IMR-90 (cell line): ENCODE results near the gene GABBR1. TPM values are rescaled to one million over a fixed set of nuclear protein-coding genes. Genes with fewer than 3 reads are reported as not detected.

ENCODE experiments used
- ATAC-seq: fragments of 200-7000 bp; cut with Tn5 transposase; 2 replicates; pipeline ENCODE4 v1.9.1; 2020; ENCODE audit warnings: low read depth, mild to moderate bottlenecking, moderate library complexity
- BruUV-seq: library from RNA; stranded (reverse); fragments of 400-500 nt; replicated peaks from 2 replicates; lab custom pipeline; 2021; lab: Mats Ljungman, UMichigan
- CTCF ChIA-PET: fragments of 300-600 bp; formaldehyde crosslinking; extraction: SDS; loops from one replicate; lab custom pipeline; 2021; ENCODE audit warnings: antibody characterized with exemption; lab: Yijun Ruan, JAX
- POLR2A ChIA-PET: fragments of 300-600 bp; sonication (Branson Sonifier 250); formaldehyde crosslinking; loops from one replicate; lab custom pipeline; 2022; ENCODE audit warnings: antibody characterized with exemption; ENCODE audit not compliant: unreplicated experiment; lab: Charles Lee
- DNase-seq: peaks from one replicate; pipeline ENCODE4 v3.0.0; 2013
- H2AFZ ChIP-seq: replicated peaks from 2 replicates; pipeline ENCODE3; 2013; ENCODE audit warnings: low read length, mild to moderate bottlenecking; ENCODE audit not compliant: poor library complexity
- H2AK5ac ChIP-seq: 2 replicates; pipeline ENCODE4 v1.6.1; 2013; ENCODE audit warnings: low read depth, low read length, inconsistent platforms
- H2AK9ac ChIP-seq: replicated peaks from 2 replicates; pipeline ENCODE3; 2013; ENCODE audit warnings: mild to moderate bottlenecking, low read depth, low read length, moderate library complexity; ENCODE audit not compliant: poor library complexity
- H2BK120ac ChIP-seq: 2 replicates; pipeline ENCODE4 v1.6.1; 2013; ENCODE audit warnings: low read depth, low read length, inconsistent platforms
- H2BK15ac ChIP-seq: 3 replicates; pipeline ENCODE4 v1.6.1; 2013; ENCODE audit warnings: low read depth, low read length, inconsistent platforms
- H2BK20ac ChIP-seq: 2 replicates; pipeline ENCODE4 v1.6.1; 2013; ENCODE audit warnings: low read depth, mild to moderate bottlenecking, inconsistent platforms, low read length, moderate library complexity
- H2BK5ac ChIP-seq: 2 replicates; pipeline ENCODE4 v1.6.1; 2013; ENCODE audit warnings: mild to moderate bottlenecking, low read depth, low read length, inconsistent platforms; ENCODE audit not compliant: poor library complexity, severe bottlenecking
- H3K14ac ChIP-seq: replicated peaks from 2 replicates; pipeline ENCODE4 v1.6.1; 2013; ENCODE audit warnings: low read depth, low read length, inconsistent platforms
- H3K18ac ChIP-seq: 2 replicates; pipeline ENCODE4 v1.6.1; 2013; ENCODE audit warnings: low read depth, low read length, control low read depth
- H3K23ac ChIP-seq: 2 replicates; pipeline ENCODE4 v1.6.1; 2013; ENCODE audit warnings: low read depth, low read length, inconsistent platforms
- H3K27ac ChIP-seq: 2 replicates; pipeline ENCODE4 v1.5.1; 2013; ENCODE audit warnings: mild to moderate bottlenecking, control low read depth, low read length; ENCODE audit not compliant: insufficient read depth
- H3K27me3 ChIP-seq: 2 replicates; pipeline ENCODE4 v1.6.1; 2013; ENCODE audit warnings: low read length; ENCODE audit not compliant: control insufficient read depth, insufficient read depth
- H3K36me3 ChIP-seq: 2 replicates; pipeline ENCODE4 v1.6.1; 2013; ENCODE audit warnings: low read length, mixed read lengths; ENCODE audit not compliant: control insufficient read depth, insufficient read depth
- H3K4ac ChIP-seq: 2 replicates; pipeline ENCODE4 v1.6.1; 2013; ENCODE audit warnings: low read depth, low read length, inconsistent platforms
- H3K4me1 ChIP-seq: 2 replicates; pipeline ENCODE4 v1.6.1; 2013; ENCODE audit warnings: low read length, mixed read lengths; ENCODE audit not compliant: control insufficient read depth, insufficient read depth
- H3K4me2 ChIP-seq: 2 replicates; pipeline ENCODE4 v1.6.1; 2013; ENCODE audit warnings: low read depth, mild to moderate bottlenecking, control low read depth, low read length, moderate library complexity
- H3K4me3 ChIP-seq: 2 replicates; pipeline ENCODE4 v1.5.1; 2013; ENCODE audit warnings: low read depth, mild to moderate bottlenecking, control low read depth, low read length, moderate library complexity; ENCODE audit not compliant: insufficient read depth
- H3K56ac ChIP-seq: 2 replicates; pipeline ENCODE4 v1.6.1; 2013; ENCODE audit warnings: low read length, inconsistent platforms; ENCODE audit not compliant: insufficient read depth; ENCODE audit errors: extremely low read depth
- H3K79me1 ChIP-seq, 2 experiments: 2 replicates each; pipeline ENCODE4 v1.6.1; 2013; ENCODE audit warnings: low read length in 2 of 2, inconsistent platforms in 1 of 2, low read depth in 1 of 2
- H3K9ac ChIP-seq: 2 replicates; pipeline ENCODE4 v1.6.1; 2013; ENCODE audit warnings: low read depth, low read length, control low read depth
- H3K9me1 ChIP-seq: 2 replicates; pipeline ENCODE4 v1.6.1; 2013; ENCODE audit warnings: low read length, inconsistent platforms; ENCODE audit not compliant: insufficient read depth
- H3K9me3 ChIP-seq: 2 replicates; pipeline ENCODE4 v1.6.1; 2013; ENCODE audit warnings: low read length; ENCODE audit not compliant: control insufficient read depth, insufficient read depth
- H4K20me1 ChIP-seq: 2 replicates; pipeline ENCODE4 v1.6.1; 2013; ENCODE audit warnings: low read length, inconsistent platforms; ENCODE audit not compliant: insufficient read depth
- H4K5ac ChIP-seq: 2 replicates; pipeline ENCODE4 v1.6.1; 2013; ENCODE audit warnings: mild to moderate bottlenecking, low read depth, low read length, control low read depth
- H4K8ac ChIP-seq, 2 experiments: 2 replicates each; pipeline ENCODE4 v1.6.1; 2013; ENCODE audit warnings: low read depth in 2 of 2, low read length in 2 of 2, control low read depth in 1 of 2, inconsistent platforms in 1 of 2
- H4K91ac ChIP-seq: 2 replicates; pipeline ENCODE4 v1.6.1; 2013; ENCODE audit warnings: low read depth, low read length, inconsistent platforms; ENCODE audit not compliant: insufficient read depth
- BHLHE40 ChIP-seq: fragments of 150-350 bp; IDR thresholded peaks from 2 replicates; pipeline ENCODE4 v1.6.1; 2016; ENCODE audit warnings: mild to moderate bottlenecking, low read depth, low read length
- CEBPB ChIP-seq: IDR thresholded peaks from 2 replicates; pipeline ENCODE4 v1.6.1; 2012; ENCODE audit warnings: low read depth, low read length, improper control_type of control experiment
- CHD1 ChIP-seq: IDR thresholded peaks from 2 replicates; pipeline ENCODE4 v1.6.1; 2012; ENCODE audit warnings: low read depth, low read length, improper control_type of control experiment
- FOS ChIP-seq: fragments of 150-350 bp; IDR thresholded peaks from 2 replicates; pipeline ENCODE4 v1.6.1; 2016; ENCODE audit warnings: low read depth, low read length
- MAFK ChIP-seq: IDR thresholded peaks from 2 replicates; pipeline ENCODE4 v1.6.1; 2012; ENCODE audit warnings: low read depth, low read length, improper control_type of control experiment
- MXI1 ChIP-seq: IDR thresholded peaks from 2 replicates; pipeline ENCODE4 v1.6.1; 2012; ENCODE audit warnings: low read depth, mild to moderate bottlenecking, low read length, moderate library complexity, borderline replicate concordance
- NFE2L2 ChIP-seq: fragments of 150-350 bp; IDR thresholded peaks from 2 replicates; pipeline ENCODE4 v1.6.1; 2016; ENCODE audit warnings: low read depth, mild to moderate bottlenecking, low read length
- POLR2A ChIP-seq: IDR thresholded peaks from 2 replicates; pipeline ENCODE4 v1.6.1; 2012; ENCODE audit warnings: mild to moderate bottlenecking, low read depth, low read length
- RAD21 ChIP-seq: IDR thresholded peaks from 2 replicates; pipeline ENCODE4 v1.6.1; 2012; ENCODE audit warnings: low read length, improper control_type of control experiment
- RCOR1 ChIP-seq: IDR thresholded peaks from 2 replicates; pipeline ENCODE4 v1.6.1; 2012; ENCODE audit warnings: mild to moderate bottlenecking, low read length, improper control_type of control experiment; ENCODE audit not compliant: insufficient replicate concordance
- RFX5 ChIP-seq: IDR thresholded peaks from 2 replicates; pipeline ENCODE4 v1.8.0; 2012; ENCODE audit warnings: low read depth, mild to moderate bottlenecking, low read length, moderate library complexity
- SMC3 ChIP-seq: fragments of 150-350 bp; IDR thresholded peaks from 2 replicates; pipeline ENCODE4 v1.6.1; 2016; ENCODE audit warnings: low read depth, mild to moderate bottlenecking, antibody characterized with exemption, low read length, moderate library complexity
- WGBS, 2 experiments: methylation state at CpG; one replicate each; pipeline versions ENCODE4 v1.1.5 to v1.1.7; 2013; ENCODE audit warnings: missing lambda C conversion rate in 2 of 2; ENCODE audit not compliant: insufficient read length in 1 of 2; ENCODE audit errors: extremely low coverage in 2 of 2; 5-methylcytosine and 5-hydroxymethylcytosine counted together
- dilution Hi-C: fragments of 300-500 bp; cut with HindIII; formaldehyde crosslinking; loops from one replicate; pipeline ENCODE4 v1.14.3; 2018; ENCODE audit warnings: low sequenced_read_pairs; ENCODE audit not compliant: unreplicated experiment
- in situ Hi-C: fragments of 300-500 bp; cut with MboI; formaldehyde crosslinking; loops from 3 replicates; pipeline ENCODE4 v1.14.3; 2019; ENCODE audit warnings: low sequenced_read_pairs, inconsistent platforms, mixed read lengths
- intact Hi-C: fragments of 100-400 bp; cut with micrococcal nuclease; formaldehyde crosslinking; loops from 2 replicates; pipeline ENCODE4 v1.10.0; 2022
- polyA plus RNA-seq, 3 experiments: library from polyadenylated mRNA; depleted of rRNA; stranded (reverse); fragments of >200 nt; gene quantifications; 2 replicates each; pipeline ENCODE4 v1.2.3, GENCODE V29; 2012; ENCODE audit warnings: low replicate concordance in 1 of 3
- total RNA-seq: library from RNA; depleted of rRNA; stranded (reverse); fragments of >200 nt; gene quantifications from 2 replicates; pipeline ENCODE4 v1.2.3, GENCODE V29; 2012
- TF ChIP-seq, protein P1 (sequence below): fragments of 150-350 bp; IDR thresholded peaks from 2 replicates; pipeline ENCODE4 v1.6.1; 2016; ENCODE audit warnings: low read depth, mild to moderate bottlenecking, low read length, moderate library complexity, borderline replicate concordance
- TF ChIP-seq, protein P2 (sequence below): conservative IDR thresholded peaks from 2 replicates; pipeline ENCODE4 v1.5.1; 2012; ENCODE audit warnings: mild to moderate bottlenecking, low read depth, low read length, improper control_type of control experiment
- TF ChIP-seq, protein P3 (sequence below): fragments of 150-350 bp; IDR thresholded peaks from 2 replicates; pipeline ENCODE4 v1.6.1; 2017; ENCODE audit warnings: mild to moderate bottlenecking, antibody characterized with exemption, low read length, low read depth

The GABBR1 gene
- total and polyA plus RNA-seq, 2 of the 4 experiments (the other 2 are of a cell fraction), result 5.9 to 31.5 TPM

DNA sequence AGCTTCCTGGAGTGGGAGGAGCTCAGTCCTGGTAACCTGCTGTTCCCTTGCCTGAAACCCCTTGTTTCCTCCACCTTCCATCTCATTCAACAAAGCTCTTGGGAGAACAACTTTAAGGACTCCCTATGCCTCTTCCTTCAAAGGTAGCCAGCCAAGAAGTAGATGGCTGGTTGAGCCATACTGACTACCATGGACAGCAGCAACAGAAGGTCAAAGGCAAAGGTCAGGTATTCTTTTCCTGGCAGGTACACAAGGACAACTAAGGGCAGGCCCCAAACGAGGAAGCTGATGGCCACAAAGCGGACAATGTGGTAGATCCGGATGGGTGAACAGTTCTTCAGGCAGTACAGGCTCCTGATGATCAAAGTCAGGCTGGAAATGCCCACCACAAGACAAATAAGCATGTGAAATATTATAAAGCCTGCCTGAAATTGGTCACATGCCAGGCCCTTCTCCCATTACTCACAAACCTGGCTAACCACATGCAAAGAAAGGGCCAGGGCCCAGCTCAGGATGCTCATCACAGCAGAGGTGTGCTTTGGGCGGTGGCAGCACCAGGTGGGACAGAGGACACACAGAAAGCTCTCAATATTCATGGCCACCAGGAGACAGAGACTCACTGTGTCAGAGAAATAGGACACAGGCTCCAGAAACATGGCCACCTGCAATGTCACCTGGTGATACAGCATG lies 95.1 kb downstream of the GABBR1 start:
- H3K27ac ChIP-seq, result no peak overlapping the region
- no peak for ATAC-seq
- H3K79me1 ChIP-seq, result no peaks in the 10 kb centered on the region
- no peak overlapping the region for H2BK20ac ChIP-seq
- H2BK15ac ChIP-seq, result no peak overlapping the region
- TF ChIP-seq, protein P1, sequence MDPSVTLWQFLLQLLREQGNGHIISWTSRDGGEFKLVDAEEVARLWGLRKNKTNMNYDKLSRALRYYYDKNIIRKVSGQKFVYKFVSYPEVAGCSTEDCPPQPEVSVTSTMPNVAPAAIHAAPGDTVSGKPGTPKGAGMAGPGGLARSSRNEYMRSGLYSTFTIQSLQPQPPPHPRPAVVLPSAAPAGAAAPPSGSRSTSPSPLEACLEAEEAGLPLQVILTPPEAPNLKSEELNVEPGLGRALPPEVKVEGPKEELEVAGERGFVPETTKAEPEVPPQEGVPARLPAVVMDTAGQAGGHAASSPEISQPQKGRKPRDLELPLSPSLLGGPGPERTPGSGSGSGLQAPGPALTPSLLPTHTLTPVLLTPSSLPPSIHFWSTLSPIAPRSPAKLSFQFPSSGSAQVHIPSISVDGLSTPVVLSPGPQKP, result no peak
- no peak for TF ChIP-seq RAD21
- no peak for TF ChIP-seq RFX5
- no peak for TF ChIP-seq MAFK
- TF ChIP-seq FOS, result no peak
- no peak for TF ChIP-seq POLR2A
- no peak for TF ChIP-seq RCOR1
- no peak for TF ChIP-seq BHLHE40
- TF ChIP-seq, protein P2, sequence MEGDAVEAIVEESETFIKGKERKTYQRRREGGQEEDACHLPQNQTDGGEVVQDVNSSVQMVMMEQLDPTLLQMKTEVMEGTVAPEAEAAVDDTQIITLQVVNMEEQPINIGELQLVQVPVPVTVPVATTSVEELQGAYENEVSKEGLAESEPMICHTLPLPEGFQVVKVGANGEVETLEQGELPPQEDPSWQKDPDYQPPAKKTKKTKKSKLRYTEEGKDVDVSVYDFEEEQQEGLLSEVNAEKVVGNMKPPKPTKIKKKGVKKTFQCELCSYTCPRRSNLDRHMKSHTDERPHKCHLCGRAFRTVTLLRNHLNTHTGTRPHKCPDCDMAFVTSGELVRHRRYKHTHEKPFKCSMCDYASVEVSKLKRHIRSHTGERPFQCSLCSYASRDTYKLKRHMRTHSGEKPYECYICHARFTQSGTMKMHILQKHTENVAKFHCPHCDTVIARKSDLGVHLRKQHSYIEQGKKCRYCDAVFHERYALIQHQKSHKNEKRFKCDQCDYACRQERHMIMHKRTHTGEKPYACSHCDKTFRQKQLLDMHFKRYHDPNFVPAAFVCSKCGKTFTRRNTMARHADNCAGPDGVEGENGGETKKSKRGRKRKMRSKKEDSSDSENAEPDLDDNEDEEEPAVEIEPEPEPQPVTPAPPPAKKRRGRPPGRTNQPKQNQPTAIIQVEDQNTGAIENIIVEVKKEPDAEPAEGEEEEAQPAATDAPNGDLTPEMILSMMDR, result no peak
- TF ChIP-seq MXI1, result no peak
- no peak for TF ChIP-seq SMC3
- TF ChIP-seq CEBPB, result no peak
- no peak for TF ChIP-seq CHD1
- TF ChIP-seq, protein P3, sequence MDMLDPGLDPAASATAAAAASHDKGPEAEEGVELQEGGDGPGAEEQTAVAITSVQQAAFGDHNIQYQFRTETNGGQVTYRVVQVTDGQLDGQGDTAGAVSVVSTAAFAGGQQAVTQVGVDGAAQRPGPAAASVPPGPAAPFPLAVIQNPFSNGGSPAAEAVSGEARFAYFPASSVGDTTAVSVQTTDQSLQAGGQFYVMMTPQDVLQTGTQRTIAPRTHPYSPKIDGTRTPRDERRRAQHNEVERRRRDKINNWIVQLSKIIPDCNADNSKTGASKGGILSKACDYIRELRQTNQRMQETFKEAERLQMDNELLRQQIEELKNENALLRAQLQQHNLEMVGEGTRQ, result no peak
- TF ChIP-seq NFE2L2, result no peak
- no peak overlapping the region for H3K4me3 ChIP-seq
- H3K4me2 ChIP-seq, result no peak overlapping the region
- no peaks in the 10 kb centered on the region for H3K9me3 ChIP-seq
- H4K5ac ChIP-seq, result no peak overlapping the region
- POLR2A ChIA-PET, result no interaction called here
- H3K36me3 ChIP-seq, result no peaks in the 10 kb centered on the region
- DNase-seq, result no peak
- no peaks in the 10 kb centered on the region for H3K27me3 ChIP-seq
- BruUV-seq, result no TSS peak
- CTCF ChIA-PET, result no interaction called here
- H2BK120ac ChIP-seq, result no peak overlapping the region
- H3K14ac ChIP-seq, result no peak overlapping the region
- in situ Hi-C loops, result no loop called here
- 0% methylated on average over 1 of the region's 4 CpGs; no CpG with 5 or more reads in 1 of the 2 experiments for WGBS, 2 experiments
- H3K9ac ChIP-seq, result no peak overlapping the region
- no peak overlapping the region for H2AK5ac ChIP-seq
- H3K4me1 ChIP-seq, result no peaks in the 10 kb centered on the region
- H3K56ac ChIP-seq, result no peak overlapping the region
- no peak overlapping the region for H2AFZ ChIP-seq
- no peak overlapping the region for H3K18ac ChIP-seq
- dilution Hi-C loops, result no loop called here
- H3K23ac ChIP-seq, result no peak overlapping the region
- H3K4ac ChIP-seq, result no peak overlapping the region
- no peaks in the 10 kb centered on the region for H3K9me1 ChIP-seq
- H4K8ac ChIP-seq, result no peak overlapping the region
- intact Hi-C loops, result no loop called here
- H4K20me1 ChIP-seq, result no peaks in the 10 kb centered on the region
- no peak overlapping the region for H2AK9ac ChIP-seq
- H4K91ac ChIP-seq, result no peak overlapping the region
- H2BK5ac ChIP-seq, result no peak overlapping the region
